ENCODE data around the gene GPR108. TPM values are rescaled to one million over a fixed set of nuclear protein-coding genes. Genes with fewer than 3 reads are reported as not detected.

Gene GPR108
- total and polyA plus RNA-seq, 2 of the 8 experiments (the other 6 are each of a cell fraction or from before 2014, with no cell fraction given): 34.9 to 46.0 TPM

DNA sequence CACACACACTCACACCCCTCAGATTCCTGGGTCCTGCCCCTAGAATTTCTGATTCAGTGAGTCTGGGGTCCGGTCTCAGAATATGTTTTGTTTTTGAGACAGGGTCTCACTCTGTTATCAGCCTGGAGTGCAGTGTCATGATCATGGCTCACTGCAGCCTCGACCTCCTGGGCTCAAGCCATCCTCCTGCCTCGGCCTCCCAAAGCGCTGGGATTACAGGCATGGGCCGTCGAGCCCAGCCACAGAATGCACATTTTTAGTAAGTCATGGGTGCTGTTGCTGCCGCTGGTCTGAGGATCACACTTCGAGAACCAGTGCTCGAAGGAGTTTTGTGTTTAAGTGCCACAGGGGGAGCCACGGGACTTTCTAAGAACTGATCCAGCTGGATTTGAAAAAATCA lies 45.4 kb downstream of the GPR108 start:
- no peaks in the 10 kb centered on the region for H3K4me1 ChIP-seq (replicated peaks in 1 of 4; ENCODE audit: control insufficient read depth in 3 of 4, insufficient read depth in 4 of 4, low read length in 3 of 4)
- no peaks in the 10 kb centered on the region for H3K36me3 ChIP-seq (ENCODE audit: control insufficient read depth in 2 of 4, insufficient read depth in 4 of 4, low read length in 3 of 4)
- H3K4me3 ChIP-seq (ENCODE audit: extremely low read depth in 1 of 4, insufficient read depth in 2 of 4, low read depth in 3 of 4, low read length in 4 of 4): no peak overlapping the region
- H3K4me2 ChIP-seq (ENCODE audit: insufficient read depth in 1 of 2, low read depth in 2 of 2, low read length in 2 of 2): no peak overlapping the region
- H3K79me1 ChIP-seq (ENCODE audit: low read depth, low read length): no peaks in the 10 kb centered on the region
- H4K8ac ChIP-seq (ENCODE audit: extremely low read depth, insufficient read depth, low read length): no peak overlapping the region
- 84% methylated on average over 10 of the region's 10 CpGs; no CpG with 5 or more reads in 1 of the 2 experiments for WGBS, 2 experiments (ENCODE audit: extremely low coverage in 1 of 2, insufficient coverage in 1 of 2, insufficient read length in 1 of 2, insufficient replicate concordance in 2 of 2, low coverage in 1 of 2, low lambda C conversion rate in 2 of 2, missing lambda C conversion rate in 1 of 2)
- H3K14ac ChIP-seq (ENCODE audit: insufficient read length): no peak overlapping the region
- H3K4ac ChIP-seq (replicated peaks; ENCODE audit: insufficient read length, low read depth, low read length): no peak overlapping the region
- FAIRE-seq (no peak), DNase-seq (ENCODE audit: low read depth in 1 of 2, low spot score in 2 of 2) (no peak)
- no peak overlapping the region for H3K23ac ChIP-seq (ENCODE audit: insufficient read length)
- H2BK5ac ChIP-seq (ENCODE audit: low read depth, low read length): no peak overlapping the region
- no peak overlapping the region for H2AFZ ChIP-seq (ENCODE audit: low read length)
- TF ChIP-seq PHF8 (conservative IDR thresholded peaks at IDR 0.05; ENCODE audit: low read depth, low read length) (no peak), YY1 (IDR thresholded peaks at IDR 0.05; ENCODE audit: low read depth, low read length) (no peak), POLR2AphosphoS5 (IDR thresholded peaks at IDR 0.05; ENCODE audit: low read depth, low read length) (no peak), RFX5 (IDR thresholded peaks at IDR 0.05; ENCODE audit: borderline replicate concordance, low read depth, low read length) (no peak), CTBP2 (IDR thresholded peaks at IDR 0.05; ENCODE audit: borderline replicate concordance, insufficient read depth, insufficient read length, low read length) (no peak), SP2 (IDR thresholded peaks at IDR 0.05; ENCODE audit: low read length) (no peak), POLR2A (IDR thresholded peaks at IDR 0.05; ENCODE audit: control extremely low read depth in 1 of 2, low read depth in 2 of 2, low read length in 2 of 2) (no peak), EP300 (IDR thresholded peaks at IDR 0.05; ENCODE audit: borderline replicate concordance in 1 of 2, low read depth in 2 of 2, low read length in 2 of 2) (no peak), GTF2F1 (IDR thresholded peaks at IDR 0.05; ENCODE audit: borderline replicate concordance, low read depth, low read length) (no peak), BACH1 (IDR thresholded peaks at IDR 0.05; ENCODE audit: low read length) (no peak), SIX5 (IDR thresholded peaks at IDR 0.05; ENCODE audit: low read depth, low read length) (no peak)
- no peak overlapping the region for H2BK20ac ChIP-seq (ENCODE audit: low read length)
- H2BK12ac ChIP-seq (ENCODE audit: low read depth, low read length): no peak overlapping the region
- ChIA-PET POLR2A (ENCODE audit: partially characterized antibody) (no interaction called here), CTCF (ENCODE audit: partially characterized antibody) (no interaction called here)
- no peak overlapping the region for H2AK5ac ChIP-seq (ENCODE audit: low read depth, low read length)
- no peak overlapping the region for H4K91ac ChIP-seq (replicated peaks; ENCODE audit: insufficient read length, low read length)
- H3K79me2 ChIP-seq (ENCODE audit: control insufficient read depth in 1 of 2, insufficient read depth in 2 of 2, low read length in 2 of 2): no peaks in the 10 kb centered on the region
- H4K20me1 ChIP-seq (replicated peaks in 1 of 2; ENCODE audit: control insufficient read depth in 1 of 2, insufficient read depth in 2 of 2, low read length in 2 of 2): no peaks in the 10 kb centered on the region
- H3K9me3 ChIP-seq (ENCODE audit: insufficient read depth in 2 of 2, low read depth in 1 of 2, low read length in 1 of 2): no peaks in the 10 kb centered on the region
- H3K56ac ChIP-seq (replicated peaks; ENCODE audit: insufficient read length, low read depth, low read length): no peak overlapping the region
- H2BK120ac ChIP-seq (replicated peaks; ENCODE audit: low read depth, low read length): no peak overlapping the region
- H3K27ac ChIP-seq (ENCODE audit: low read depth, low read length): no peak overlapping the region
- no peaks in the 10 kb centered on the region for H3K27me3 ChIP-seq (replicated peaks in 1 of 4; ENCODE audit: control insufficient read depth in 3 of 4, extremely low read depth in 1 of 4, insufficient read depth in 3 of 4, low read length in 3 of 4)
- no peaks in the 10 kb centered on the region for H3K23me2 ChIP-seq (ENCODE audit: low read depth, low read length)
- no peak overlapping the region for H4K5ac ChIP-seq (ENCODE audit: insufficient read length, low read depth, low read length)
- no peak overlapping the region for H3K18ac ChIP-seq (ENCODE audit: extremely low read depth, low read length)
- no peak overlapping the region for H2BK15ac ChIP-seq (ENCODE audit: low read length)
- no peak overlapping the region for H3K9ac ChIP-seq (replicated peaks in 1 of 4; ENCODE audit: extremely low read depth in 1 of 4, low read depth in 3 of 4, low read length in 3 of 4)
